ENCODE measurements around the gene EFL1.

EFL1 gene

DNA sequence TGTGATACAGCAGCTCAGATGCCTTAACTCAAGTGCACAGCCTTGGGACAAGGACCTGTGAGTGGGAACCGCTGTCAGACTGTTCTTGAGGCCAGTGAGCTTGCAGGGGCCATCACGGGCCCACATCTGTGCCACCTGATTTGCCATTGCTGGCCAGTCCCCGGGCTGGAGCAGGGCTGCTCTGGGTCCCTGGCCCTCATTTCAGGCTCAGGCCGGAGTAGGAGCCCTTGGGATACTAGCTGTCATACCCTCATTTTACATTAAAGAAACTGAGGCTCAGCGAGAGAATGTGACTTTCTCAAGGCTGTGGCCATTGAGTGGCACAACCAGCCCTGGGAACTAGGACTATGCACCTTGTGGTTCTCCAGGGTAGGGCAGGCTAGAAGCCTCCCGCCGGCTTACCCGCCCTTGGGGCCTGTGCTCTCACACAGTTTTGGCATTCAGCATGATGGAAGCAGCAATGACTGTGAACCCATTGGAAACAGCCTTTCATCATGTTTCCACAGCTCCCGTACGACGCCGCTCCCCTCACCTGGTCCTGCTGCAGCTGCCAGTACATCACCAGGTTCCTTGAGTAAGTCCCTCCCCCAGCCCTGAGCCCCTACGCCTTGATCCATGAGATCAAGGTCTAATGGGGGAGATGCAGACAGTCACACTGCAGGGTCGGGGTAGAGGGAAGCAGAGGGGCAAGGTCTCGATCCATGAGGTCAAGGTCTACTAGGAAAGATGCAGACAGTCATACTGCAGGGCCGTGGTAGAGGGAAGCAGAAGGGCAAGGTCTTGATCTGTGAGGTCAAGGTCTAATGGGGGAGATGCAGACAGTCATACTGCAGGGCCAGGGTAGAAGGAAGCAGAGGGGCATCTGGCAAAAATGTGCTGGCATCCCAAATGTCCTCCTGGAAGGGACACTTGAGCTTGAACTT lies 44.5 kb upstream of the EFL1 start:
- WGBS (ENCODE audit: extremely low coverage, insufficient coverage, insufficient read length): no CpG with 5 or more reads among the region's 16 CpGs
- Histone ChIP-seq H3K18ac (ENCODE audit: low read length) (no peak overlapping the region), H3K9me3 (ENCODE audit: insufficient read depth, low read depth, low read length) (peaks cover 2% of the 10 kb centered on the region), H2BK5ac (ENCODE audit: low read depth, low read length, poor library complexity) (no peak overlapping the region), H3K27me3 (ENCODE audit: insufficient read depth, low read length) (no peaks in the 10 kb centered on the region), H2BK120ac (ENCODE audit: insufficient read depth, low read length, poor library complexity) (no peak overlapping the region), H3K36me3 (ENCODE audit: control insufficient read depth in 1 of 2, insufficient read depth in 2 of 2, low read length in 2 of 2) (no peaks in the 10 kb centered on the region), H3K23ac (ENCODE audit: low read length) (no peak overlapping the region), H4K8ac (ENCODE audit: low read depth, low read length) (no peak overlapping the region), H3K27ac (ENCODE audit: low read depth, low read length) (no peak overlapping the region), H3K4me1 (ENCODE audit: control insufficient read depth in 1 of 2, insufficient read depth in 2 of 2, low read length in 2 of 2) (no peaks in the 10 kb centered on the region), H3K9ac (ENCODE audit: low read length) (no peak overlapping the region), H3K14ac (ENCODE audit: low read length) (no peak overlapping the region), H3K4me3 (ENCODE audit: low read depth, low read length) (no peak overlapping the region), H2AFZ (ENCODE audit: insufficient read depth, low read length, poor library complexity) (no peak overlapping the region), H2AK5ac (ENCODE audit: low read length) (no peak overlapping the region), H3K79me1 (ENCODE audit: low read length) (no peaks in the 10 kb centered on the region), H3K79me2 (ENCODE audit: control insufficient read depth, insufficient read depth, low read length, poor library complexity) (no peaks in the 10 kb centered on the region), H3K4ac (ENCODE audit: low read depth, low read length) (no peak overlapping the region), H3K4me2 (ENCODE audit: low read length) (no peak overlapping the region), H4K12ac (ENCODE audit: low read depth, low read length) (no peak overlapping the region), H2BK12ac (ENCODE audit: low read length) (no peak overlapping the region), H4K91ac (ENCODE audit: low read depth, low read length) (no peak overlapping the region)
- DNase-seq: no peak

DNA sequence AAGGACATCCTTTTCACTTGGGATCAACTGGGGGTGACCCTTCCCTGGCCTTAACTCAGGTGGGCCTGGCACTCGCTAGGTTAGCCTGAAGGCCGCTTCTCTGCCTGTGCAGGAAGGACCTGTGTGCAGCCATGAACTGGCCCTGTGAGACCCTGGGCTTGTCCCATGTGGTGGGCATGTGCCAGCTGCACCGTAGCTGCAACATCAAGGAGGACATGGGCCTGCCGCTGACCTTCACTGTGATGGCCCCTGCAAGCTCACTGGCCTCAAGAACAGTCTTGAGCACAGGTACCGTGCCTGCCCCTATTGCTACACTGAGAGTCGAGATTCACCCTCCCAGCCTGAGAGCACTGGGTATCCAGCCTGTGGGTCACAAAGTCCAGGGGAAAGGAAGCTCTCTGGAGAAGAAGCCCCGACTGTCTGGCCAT lies 43.1 kb upstream of the EFL1 start:
- no peak overlapping the region for H4K12ac ChIP-seq (ENCODE audit: low read depth, low read length)
- no peak overlapping the region for H3K9ac ChIP-seq (ENCODE audit: low read length)
- H4K91ac ChIP-seq (ENCODE audit: low read depth, low read length): no peak overlapping the region
- WGBS (ENCODE audit: extremely low coverage, insufficient coverage, insufficient read length): no CpG with 5 or more reads among the region's 7 CpGs
- no peak overlapping the region for H2AFZ ChIP-seq (ENCODE audit: insufficient read depth, low read length, poor library complexity)
- no peak overlapping the region for H3K27ac ChIP-seq (ENCODE audit: low read depth, low read length)
- H2BK12ac ChIP-seq (ENCODE audit: low read length): no peak overlapping the region
- H3K14ac ChIP-seq (ENCODE audit: low read length): no peak overlapping the region
- no peaks in the 10 kb centered on the region for H3K79me1 ChIP-seq (ENCODE audit: low read length)
- no peaks in the 10 kb centered on the region for H3K36me3 ChIP-seq (ENCODE audit: control insufficient read depth in 1 of 2, insufficient read depth in 2 of 2, low read length in 2 of 2)
- H3K27me3 ChIP-seq (ENCODE audit: insufficient read depth, low read length): no peaks in the 10 kb centered on the region
- H2BK5ac ChIP-seq (ENCODE audit: low read depth, low read length, poor library complexity): no peak overlapping the region
- H2BK120ac ChIP-seq (ENCODE audit: insufficient read depth, low read length, poor library complexity): no peak overlapping the region
- no peak overlapping the region for H2AK5ac ChIP-seq (ENCODE audit: low read length)
- DNase-seq: no peak
- H3K4me1 ChIP-seq (ENCODE audit: control insufficient read depth in 1 of 2, insufficient read depth in 2 of 2, low read length in 2 of 2): no peaks in the 10 kb centered on the region
- H3K4me2 ChIP-seq (ENCODE audit: low read length): no peak overlapping the region
- H3K4me3 ChIP-seq (ENCODE audit: low read depth, low read length): no peak overlapping the region
- no peak overlapping the region for H3K18ac ChIP-seq (ENCODE audit: low read length)
- no peaks in the 10 kb centered on the region for H3K79me2 ChIP-seq (ENCODE audit: control insufficient read depth, insufficient read depth, low read length, poor library complexity)
- no peak overlapping the region for H4K8ac ChIP-seq (ENCODE audit: low read depth, low read length)
- H3K9me3 ChIP-seq (ENCODE audit: insufficient read depth, low read depth, low read length): peaks cover 2% of the 10 kb centered on the region
- no peak overlapping the region for H3K4ac ChIP-seq (ENCODE audit: low read depth, low read length)
- no peak overlapping the region for H3K23ac ChIP-seq (ENCODE audit: low read length)

DNA sequence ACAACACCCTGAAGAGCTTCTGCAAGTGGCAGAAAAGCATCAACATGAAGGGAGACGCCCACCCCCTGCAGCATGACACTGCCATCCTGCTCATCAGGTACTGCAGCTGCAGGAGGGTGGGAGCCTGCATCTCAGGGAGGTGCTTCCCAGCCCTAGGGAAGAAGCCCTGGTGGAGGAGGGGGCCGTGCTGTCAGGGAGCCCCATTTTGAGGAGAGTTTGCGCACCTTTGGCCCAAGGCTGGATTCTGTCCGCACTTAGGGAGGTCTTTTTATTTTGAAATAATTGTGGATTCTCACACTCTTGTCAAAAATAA lies 42.2 kb upstream of the EFL1 start:
- no CpG with 5 or more reads among the region's 4 CpGs for WGBS (ENCODE audit: extremely low coverage, insufficient coverage, insufficient read length)
- DNase-seq: no peak

DNA sequence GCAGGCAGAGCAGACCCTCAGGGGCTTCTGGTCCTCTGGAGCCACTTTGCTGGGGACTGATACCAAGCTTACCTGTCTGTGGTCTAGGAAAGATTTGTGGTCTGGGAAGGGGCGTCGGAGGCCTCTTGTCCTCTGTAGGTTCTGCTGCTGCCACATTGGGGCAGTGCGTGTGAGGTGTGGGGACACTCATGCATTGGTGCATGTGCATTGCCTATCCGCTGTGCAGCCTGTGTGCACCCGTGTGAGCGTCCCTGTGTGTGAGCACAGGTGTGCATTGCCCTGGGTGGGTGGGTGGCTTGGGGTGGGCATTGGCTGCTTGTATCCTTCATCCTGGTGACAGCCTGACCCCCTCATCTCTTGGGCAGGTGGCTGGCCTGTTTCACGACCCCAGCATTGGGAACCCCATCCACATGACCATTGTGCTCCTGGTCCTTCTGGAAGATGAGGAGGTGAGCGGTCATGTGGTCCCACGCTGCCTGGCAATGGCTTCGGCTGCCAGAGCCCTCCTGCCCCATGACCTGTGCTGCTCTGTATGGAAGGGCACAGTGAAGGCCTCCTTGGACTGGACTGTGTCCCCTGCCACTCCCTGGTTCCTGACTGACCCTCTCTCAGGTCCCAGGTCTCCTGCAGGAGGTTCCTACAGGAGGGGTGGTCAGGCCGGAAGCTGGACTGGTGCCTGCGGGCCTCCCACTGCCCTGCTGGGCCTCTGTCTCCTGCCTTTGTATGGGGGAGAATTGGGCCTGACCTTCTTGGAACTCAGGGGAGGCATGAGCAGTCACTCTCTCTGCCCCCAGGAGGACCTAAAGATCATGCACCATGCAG lies 41.6 kb upstream of the EFL1 start:
- no peak overlapping the region for H2BK12ac ChIP-seq (ENCODE audit: low read length)
- no peaks in the 10 kb centered on the region for H3K79me1 ChIP-seq (ENCODE audit: low read length)
- no peak overlapping the region for H3K9ac ChIP-seq (ENCODE audit: low read length)
- H3K23ac ChIP-seq (ENCODE audit: low read length): no peak overlapping the region
- DNase-seq: no peak
- no peaks in the 10 kb centered on the region for H3K36me3 ChIP-seq (ENCODE audit: control insufficient read depth in 1 of 2, insufficient read depth in 2 of 2, low read length in 2 of 2)
- no peak overlapping the region for H3K27ac ChIP-seq (ENCODE audit: low read depth, low read length)
- no CpG with 5 or more reads among the region's 12 CpGs for WGBS (ENCODE audit: extremely low coverage, insufficient coverage, insufficient read length)
- H3K4me2 ChIP-seq (ENCODE audit: low read length): no peak overlapping the region
- no peak overlapping the region for H2AFZ ChIP-seq (ENCODE audit: insufficient read depth, low read length, poor library complexity)
- H3K14ac ChIP-seq (ENCODE audit: low read length): no peak overlapping the region
- no peaks in the 10 kb centered on the region for H3K79me2 ChIP-seq (ENCODE audit: control insufficient read depth, insufficient read depth, low read length, poor library complexity)
- H4K91ac ChIP-seq (ENCODE audit: low read depth, low read length): no peak overlapping the region
- no peak overlapping the region for H3K4ac ChIP-seq (ENCODE audit: low read depth, low read length)
- peaks cover 2% of the 10 kb centered on the region for H3K9me3 ChIP-seq (ENCODE audit: insufficient read depth, low read depth, low read length)
- no peak overlapping the region for H2BK5ac ChIP-seq (ENCODE audit: low read depth, low read length, poor library complexity)
- H3K4me3 ChIP-seq (ENCODE audit: low read depth, low read length): no peak overlapping the region
- H4K12ac ChIP-seq (ENCODE audit: low read depth, low read length): no peak overlapping the region
- no peak overlapping the region for H4K8ac ChIP-seq (ENCODE audit: low read depth, low read length)
- H2BK120ac ChIP-seq (ENCODE audit: insufficient read depth, low read length, poor library complexity): no peak overlapping the region
- H3K4me1 ChIP-seq (ENCODE audit: control insufficient read depth in 1 of 2, insufficient read depth in 2 of 2, low read length in 2 of 2): no peaks in the 10 kb centered on the region
- H3K27me3 ChIP-seq (ENCODE audit: insufficient read depth, low read length): no peaks in the 10 kb centered on the region
- no peak overlapping the region for H2AK5ac ChIP-seq (ENCODE audit: low read length)
- H3K18ac ChIP-seq (ENCODE audit: low read length): no peak overlapping the region

More for the DNA sequence above, 42.2 kb upstream of the EFL1 start:
- no peaks in the 10 kb centered on the region for H3K27me3 ChIP-seq (ENCODE audit: insufficient read depth, low read length)
- no peaks in the 10 kb centered on the region for H3K79me1 ChIP-seq (ENCODE audit: low read length)
- no peak overlapping the region for H2BK12ac ChIP-seq (ENCODE audit: low read length)
- H2AFZ ChIP-seq (ENCODE audit: insufficient read depth, low read length, poor library complexity): no peak overlapping the region
- H3K4me3 ChIP-seq (ENCODE audit: low read depth, low read length): no peak overlapping the region
- H3K18ac ChIP-seq (ENCODE audit: low read length): no peak overlapping the region
- H3K4me1 ChIP-seq (ENCODE audit: control insufficient read depth in 1 of 2, insufficient read depth in 2 of 2, low read length in 2 of 2): no peaks in the 10 kb centered on the region
- no peak overlapping the region for H2BK120ac ChIP-seq (ENCODE audit: insufficient read depth, low read length, poor library complexity)
- H3K4ac ChIP-seq (ENCODE audit: low read depth, low read length): no peak overlapping the region
- H2AK5ac ChIP-seq (ENCODE audit: low read length): no peak overlapping the region
- H4K8ac ChIP-seq (ENCODE audit: low read depth, low read length): no peak overlapping the region
- no peaks in the 10 kb centered on the region for H3K36me3 ChIP-seq (ENCODE audit: control insufficient read depth in 1 of 2, insufficient read depth in 2 of 2, low read length in 2 of 2)
- H4K91ac ChIP-seq (ENCODE audit: low read depth, low read length): no peak overlapping the region
- no peak overlapping the region for H3K14ac ChIP-seq (ENCODE audit: low read length)
- no peak overlapping the region for H3K4me2 ChIP-seq (ENCODE audit: low read length)
- H3K9me3 ChIP-seq (ENCODE audit: insufficient read depth, low read depth, low read length): peaks cover 2% of the 10 kb centered on the region
- H3K23ac ChIP-seq (ENCODE audit: low read length): no peak overlapping the region
- H3K27ac ChIP-seq (ENCODE audit: low read depth, low read length): no peak overlapping the region
- H2BK5ac ChIP-seq (ENCODE audit: low read depth, low read length, poor library complexity): no peak overlapping the region
- H4K12ac ChIP-seq (ENCODE audit: low read depth, low read length): no peak overlapping the region
- no peak overlapping the region for H3K9ac ChIP-seq (ENCODE audit: low read length)
- no peaks in the 10 kb centered on the region for H3K79me2 ChIP-seq (ENCODE audit: control insufficient read depth, insufficient read depth, low read length, poor library complexity)

All from trophoblast cell (in vitro differentiated cells and primary cell).